HG03354 (cell line): Measurements from ENCODE around the gene MUC5AC.

Source experiments
- ATAC-seq: cut with Tn5 transposase; IDR thresholded peaks from one replicate; pipeline ENCODE4 v1.9.1; 2021; ENCODE audit warnings: mild to moderate bottlenecking; ENCODE audit not compliant: unreplicated experiment, poor library complexity, severe bottlenecking

MUC5AC gene

GRCh38 chr11:1192741-1193325, 35.1 kb downstream of the MUC5AC start:
- ATAC-seq, result no peak

GRCh38 chr11:1193326-1194230, 35.8 kb downstream of the MUC5AC start:
- ATAC-seq, result no peak

GRCh38 chr11:1194231-1194976, 36.7 kb downstream of the MUC5AC start:
- ATAC-seq, result no peak

DNA sequence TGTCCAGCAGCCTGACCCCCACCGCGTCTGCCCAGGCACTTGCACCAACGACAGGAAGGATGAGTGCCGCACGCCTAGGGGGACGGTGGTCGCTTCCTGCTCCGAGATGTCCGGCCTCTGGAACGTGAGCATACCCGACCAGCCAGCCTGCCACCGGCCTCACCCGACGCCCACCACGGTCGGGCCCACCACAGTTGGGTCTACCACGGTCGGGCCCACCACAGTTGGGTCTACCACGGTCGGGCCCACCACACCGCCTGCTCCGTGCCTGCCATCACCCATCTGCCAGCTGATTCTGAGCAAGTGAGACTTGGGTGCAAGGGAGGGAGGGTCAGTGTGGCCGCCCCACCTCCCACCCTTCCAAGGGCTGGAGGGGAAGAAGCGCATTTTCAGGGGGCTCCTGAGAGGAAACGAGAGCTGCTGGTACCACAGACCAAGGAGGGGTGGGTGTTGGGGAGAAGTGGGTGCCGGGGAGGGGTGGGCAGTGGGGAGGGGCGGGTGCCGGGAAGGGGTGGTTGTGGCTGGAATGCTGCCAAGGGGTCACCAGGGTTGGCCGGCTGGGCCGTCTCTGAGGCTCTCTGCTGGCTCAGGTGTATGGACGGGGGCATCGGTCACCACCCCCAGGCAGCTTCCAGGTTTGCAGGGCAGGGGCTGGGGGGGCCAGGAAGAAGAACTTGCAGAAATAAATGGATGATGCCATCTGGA, 37.4 kb downstream of the MUC5AC start:
- ATAC-seq, result no peak

DNA sequence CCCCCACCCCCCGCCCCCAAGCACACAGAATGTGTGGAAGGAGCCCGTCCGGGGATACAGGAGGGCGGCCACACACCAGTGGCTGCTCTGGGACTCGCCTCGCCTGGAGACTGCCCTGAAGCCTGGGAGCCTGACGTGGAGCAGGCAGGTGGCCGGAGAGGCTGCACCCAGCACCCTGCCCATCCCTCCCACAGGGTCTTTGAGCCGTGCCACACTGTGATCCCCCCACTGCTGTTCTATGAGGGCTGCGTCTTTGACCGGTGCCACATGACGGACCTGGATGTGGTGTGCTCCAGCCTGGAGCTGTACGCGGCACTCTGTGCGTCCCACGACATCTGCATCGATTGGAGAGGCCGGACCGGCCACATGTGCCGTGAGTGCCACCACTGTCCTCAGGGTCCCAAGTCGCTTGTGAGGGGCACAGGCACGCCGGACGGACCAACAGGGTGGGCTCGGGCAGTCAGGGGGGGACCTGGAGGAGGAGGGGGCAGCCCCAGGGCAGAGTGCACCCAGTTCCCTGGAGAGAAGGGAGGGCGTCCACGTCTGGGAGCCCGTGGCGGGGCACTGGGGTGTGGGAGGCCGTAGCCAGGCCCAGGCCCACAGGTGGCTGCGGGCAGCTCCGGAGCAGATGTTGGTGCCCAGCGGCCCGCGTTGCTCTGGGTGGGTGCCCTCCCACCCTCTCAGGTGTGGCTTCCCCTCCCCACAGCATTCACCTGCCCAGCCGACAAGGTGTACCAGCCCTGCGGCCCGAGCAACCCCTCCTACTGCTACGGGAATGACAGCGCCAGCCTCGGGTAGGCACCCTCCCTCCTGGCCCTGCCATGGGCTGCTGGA, 38.1 kb downstream of the MUC5AC start:
- ATAC-seq, result no peak

DNA sequence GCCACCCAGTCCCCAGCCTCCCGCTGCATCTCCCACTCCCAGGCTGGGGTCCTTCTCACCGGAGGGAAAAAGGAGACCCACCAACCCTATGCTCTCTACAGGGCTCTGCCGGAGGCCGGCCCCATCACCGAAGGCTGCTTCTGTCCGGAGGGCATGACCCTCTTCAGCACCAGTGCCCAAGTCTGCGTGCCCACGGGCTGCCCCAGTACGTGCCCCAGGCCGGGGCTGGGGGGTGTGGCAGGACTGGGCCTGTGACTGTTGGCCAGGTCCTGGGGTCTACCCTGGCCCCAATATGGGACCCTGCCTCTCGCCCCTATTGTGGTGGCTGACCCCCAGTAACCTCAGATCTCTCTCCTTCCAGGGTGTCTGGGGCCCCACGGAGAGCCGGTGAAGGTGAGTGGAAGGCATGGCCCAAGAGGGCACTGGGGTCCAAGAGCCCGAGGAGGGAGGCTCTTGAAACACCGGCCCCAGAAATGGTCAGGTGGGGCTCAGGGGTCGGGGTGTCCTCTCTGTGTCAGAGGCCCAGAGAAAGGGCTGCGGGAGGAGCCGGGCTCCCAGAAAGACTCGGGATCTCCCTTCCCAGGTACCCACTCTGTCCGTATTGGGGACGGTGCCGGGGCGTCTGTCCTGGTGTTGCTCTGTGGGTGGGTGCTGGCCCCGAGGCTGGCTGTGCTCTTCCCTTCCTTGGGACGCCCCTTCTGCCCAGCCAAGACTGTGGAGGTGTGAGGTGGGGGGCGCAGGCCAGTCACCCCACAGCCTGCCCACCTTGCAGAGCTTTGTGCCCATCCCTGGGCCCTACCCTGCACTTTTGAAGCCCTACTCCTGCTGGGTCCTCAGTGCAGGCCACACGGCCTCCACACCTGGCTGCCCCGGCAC, 39.0 kb downstream of the MUC5AC start:
- ATAC-seq, result no peak

- no peak for ATAC-seq
These were observed 39.7 kb downstream of the MUC5AC start for GRCh38 chr11:1197431-1197885.

- no peak for ATAC-seq
These were observed 40.3 kb downstream of the MUC5AC start for GRCh38 chr11:1197886-1198560.

GRCh38 chr11:1198561-1199240, 40.9 kb downstream of the MUC5AC start:
- ATAC-seq, result no peak

GRCh38 chr11:1199241-1199750, 41.5 kb downstream of the MUC5AC start:
- ATAC-seq, result no peak

GRCh38 chr11:1199751-1200610, 42.2 kb downstream of the MUC5AC start:
- ATAC-seq, result no peak

DNA sequence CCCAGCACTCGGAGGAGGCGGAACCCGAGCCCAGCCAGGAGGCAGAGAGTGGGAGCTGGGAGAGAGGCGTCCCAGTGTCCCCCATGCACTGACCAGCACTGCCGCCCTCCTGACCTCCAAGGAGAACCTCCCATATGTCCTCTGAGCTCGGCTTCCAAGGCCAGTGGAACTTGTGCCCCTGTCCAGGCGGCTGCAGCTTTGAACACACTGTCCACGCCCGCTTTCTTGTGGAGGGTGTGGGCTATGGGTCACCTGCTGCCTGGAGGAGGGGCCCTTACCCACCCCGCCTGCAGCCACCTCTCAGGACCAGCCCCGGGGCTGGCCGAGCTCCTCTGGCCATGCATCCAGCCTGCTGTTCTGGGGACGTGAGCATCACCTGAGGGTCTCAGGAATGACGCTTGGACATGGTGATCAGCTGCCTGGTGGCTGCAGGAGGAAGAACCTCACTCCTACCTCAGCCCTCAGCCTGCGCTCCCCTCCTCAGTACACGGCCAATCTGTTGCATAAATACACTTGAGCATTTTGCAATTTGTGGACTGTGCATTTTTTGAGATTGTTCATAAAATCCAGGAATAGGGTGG, 42.9 kb downstream of the MUC5AC start:
- no peak for ATAC-seq

GRCh38 chr11:1201395-1202153, 43.8 kb downstream of the MUC5AC start:
- no peak for ATAC-seq

DNA sequence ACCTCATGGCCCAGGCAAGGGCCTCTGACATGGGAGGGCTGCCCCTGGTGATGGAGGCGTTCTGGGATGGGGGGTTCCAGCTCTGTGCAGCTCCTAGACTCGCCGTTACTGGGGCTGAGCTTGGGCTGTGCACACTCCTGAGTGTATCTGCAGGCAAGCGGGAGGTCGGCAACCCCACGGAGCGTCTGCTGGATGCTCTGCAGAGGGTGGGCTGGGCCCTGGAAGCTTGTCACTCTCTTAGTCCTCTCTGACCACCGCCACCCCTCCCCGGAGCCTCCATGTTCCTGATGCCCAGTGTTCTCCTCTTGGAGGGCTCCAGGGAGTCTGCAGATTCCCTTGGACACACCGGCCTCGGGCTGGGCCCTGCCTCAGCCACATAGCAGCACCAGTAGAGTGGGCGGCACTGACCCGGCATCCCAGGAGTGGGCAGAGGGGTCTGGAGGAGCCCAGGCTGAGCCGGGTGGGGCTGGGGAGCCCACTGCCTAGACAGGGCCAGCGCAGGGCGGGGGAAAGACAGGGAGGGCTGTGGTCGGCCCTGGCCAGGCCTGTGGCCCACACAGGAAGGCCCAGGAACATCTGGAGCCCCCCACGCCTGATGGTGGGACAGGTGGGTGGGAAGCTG, 44.5 kb downstream of the MUC5AC start:
- no peak for ATAC-seq
